T follicular helper cell (primary cell): ENCODE measurements around the gene MRM3.
"Not testable (repeated sequence)": the region's sequence is repeated elsewhere in the genome, so short reads cannot be mapped to it uniquely, and the experiment has no call there.

Experiments used
- DNase-seq: peaks from one replicate; pipeline ENCODE4 v3.0.0-alpha.2; 2020; ENCODE audit warnings: low read depth

MRM3 gene

GRCh38 chr17:796609-797008 lies 14.5 kb downstream of the MRM3 start:
- no peak for DNase-seq

GRCh38 chr17:797236-797840 lies 15.2 kb downstream of the MRM3 start:
- DNase-seq, result no peak

- DNase-seq, result no peak
These were observed 16.1 kb downstream of the MRM3 start for GRCh38 chr17:798246-798645.

DNA sequence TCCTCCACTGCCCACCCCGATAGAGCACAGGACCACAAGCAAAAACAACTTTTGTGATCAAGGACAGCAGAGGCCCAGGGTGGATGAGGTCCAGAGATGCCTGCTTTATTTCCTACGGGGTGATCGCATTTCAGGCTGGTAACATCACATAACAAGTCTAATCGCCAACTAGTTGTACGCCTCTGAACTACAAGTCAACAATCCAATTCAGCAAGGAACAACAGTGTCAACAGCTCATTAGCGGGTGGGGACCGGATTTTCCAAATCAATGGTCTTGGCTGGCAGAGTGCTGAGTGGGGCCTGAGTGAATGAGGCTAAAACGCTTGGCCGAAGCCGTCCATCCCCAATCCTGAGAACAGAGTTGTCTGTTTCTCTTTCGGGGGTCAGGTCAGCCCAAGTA lies 17.1 kb downstream of the MRM3 start:
- DNase-seq, result no peak

DNA sequence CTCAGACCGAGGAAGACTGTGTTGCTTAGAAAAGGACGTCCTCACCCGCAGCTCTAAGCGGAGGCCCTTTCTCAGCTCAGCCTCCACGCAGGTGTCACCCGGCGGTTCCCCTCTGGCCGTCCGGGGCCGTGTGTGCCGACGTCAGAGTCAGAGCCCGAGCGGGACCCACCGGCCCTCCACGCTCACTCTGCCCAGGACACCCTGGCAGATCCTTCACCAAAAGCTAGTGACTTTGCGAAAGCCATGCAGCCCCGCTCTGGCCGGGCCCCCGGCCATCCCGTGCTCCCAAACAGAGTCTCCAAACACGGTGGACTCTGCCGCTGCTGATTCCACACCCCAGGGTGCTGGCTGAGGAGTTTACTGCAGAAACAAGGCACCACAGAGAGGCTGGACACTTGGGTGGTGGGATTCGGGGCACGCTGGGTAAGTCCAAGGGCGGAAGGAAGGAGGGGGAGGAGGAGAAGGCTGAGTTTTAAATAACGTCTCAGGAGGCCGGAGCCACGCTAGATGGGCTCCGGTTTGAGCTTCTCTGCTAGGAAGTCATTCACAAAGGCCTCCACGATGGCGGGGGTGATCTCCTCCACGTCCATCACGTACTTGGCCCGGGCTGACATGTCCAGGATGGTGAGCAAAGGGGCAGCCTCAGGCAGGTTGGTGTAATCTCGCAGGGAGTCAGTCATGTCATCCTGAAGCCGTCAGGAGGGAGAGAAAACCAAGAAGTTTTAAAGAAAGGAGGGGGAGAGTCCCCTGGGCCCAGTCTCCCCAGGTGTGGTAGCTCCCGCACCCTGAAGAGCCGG lies 18.5 kb downstream of the MRM3 start:
- no peak for DNase-seq

DNA sequence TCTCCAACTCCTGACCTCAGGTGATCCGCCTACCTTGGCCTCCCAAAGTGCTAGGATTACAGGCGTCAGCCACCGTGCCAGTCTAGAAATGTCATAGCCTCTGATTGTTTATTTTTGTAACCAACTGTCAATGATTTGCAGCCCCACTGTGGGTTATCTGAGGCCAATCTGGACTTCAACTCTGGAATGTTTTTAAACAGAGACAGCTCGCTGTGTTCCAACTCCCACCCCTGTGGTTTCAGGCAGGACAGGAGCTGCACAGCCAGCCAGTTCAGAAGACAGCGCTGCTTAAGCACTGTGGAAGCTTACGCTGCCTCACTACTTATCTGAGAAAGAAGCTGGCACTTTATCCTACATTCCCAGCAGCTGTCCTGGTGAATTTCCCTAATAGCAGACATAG lies 19.5 kb downstream of the MRM3 start:
- no peak for DNase-seq

DNA sequence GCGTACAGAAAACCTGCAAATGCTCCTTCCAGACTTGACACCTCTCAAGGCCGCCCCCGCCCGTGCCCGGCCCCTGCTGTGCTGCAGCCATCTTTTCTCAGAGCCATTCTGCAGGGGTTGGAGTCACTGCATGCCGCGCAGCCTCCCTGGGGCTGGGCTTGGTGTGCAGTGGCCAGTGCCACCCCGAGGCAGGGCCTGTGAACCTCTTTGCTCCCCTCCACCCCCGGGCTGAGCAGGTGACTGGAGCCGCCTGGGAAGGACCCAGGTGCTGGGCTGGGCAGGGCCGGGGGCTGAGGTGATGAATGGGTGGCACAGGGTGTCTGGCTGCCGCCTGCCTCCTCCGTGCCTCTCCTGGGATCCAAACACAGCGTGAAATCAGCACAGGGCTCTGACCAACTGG lies 20.3 kb downstream of the MRM3 start:
- no peak for DNase-seq

DNA sequence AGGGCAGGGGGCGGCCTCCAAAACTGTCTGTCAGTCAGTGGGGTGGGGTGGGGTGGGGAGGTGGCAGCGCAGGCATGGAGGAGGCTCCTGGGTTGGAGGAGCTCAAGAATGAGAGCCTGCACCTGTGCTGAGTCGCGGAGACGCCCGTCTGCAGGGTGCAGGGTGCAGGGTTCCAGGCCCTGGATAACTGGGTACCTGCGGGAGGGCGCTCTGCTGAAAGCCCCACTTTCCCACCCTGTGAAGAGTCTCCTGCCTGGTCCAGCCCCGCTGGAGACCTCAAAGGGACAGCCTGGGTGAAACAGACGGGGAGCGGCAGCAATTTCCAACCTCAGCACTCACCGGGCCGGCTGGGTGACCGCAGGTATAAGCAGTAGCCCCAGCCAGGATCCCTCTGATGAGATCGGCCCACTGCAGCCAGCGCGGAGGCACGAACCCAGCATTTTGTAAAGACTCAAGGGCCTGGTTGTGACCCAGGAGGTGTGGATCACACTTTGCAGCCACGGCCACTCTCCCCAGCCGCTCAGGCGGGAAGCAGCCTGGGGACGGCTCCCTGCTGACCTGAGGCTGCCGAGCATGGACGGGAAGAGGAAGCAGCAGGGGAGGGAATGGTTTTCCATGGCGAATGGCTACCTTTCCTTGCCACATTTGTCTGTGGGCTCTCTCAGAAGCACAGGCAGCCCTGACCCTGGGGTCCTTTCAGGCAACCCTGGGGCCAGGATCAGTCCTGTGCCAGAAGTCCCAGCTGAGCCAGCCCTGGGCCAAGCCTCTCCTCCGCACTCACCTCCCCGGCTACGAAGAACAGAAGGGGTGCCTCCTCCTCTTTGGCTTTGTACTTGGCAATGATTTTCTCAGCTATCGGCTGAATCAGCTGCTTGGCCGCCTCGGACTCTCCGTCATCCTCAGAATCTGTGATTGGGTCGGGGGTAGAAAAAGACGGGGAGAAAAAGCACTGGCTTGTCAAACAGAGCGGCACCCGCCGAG lies 21.0 kb downstream of the MRM3 start:
- DNase-seq, result no peak

DNA sequence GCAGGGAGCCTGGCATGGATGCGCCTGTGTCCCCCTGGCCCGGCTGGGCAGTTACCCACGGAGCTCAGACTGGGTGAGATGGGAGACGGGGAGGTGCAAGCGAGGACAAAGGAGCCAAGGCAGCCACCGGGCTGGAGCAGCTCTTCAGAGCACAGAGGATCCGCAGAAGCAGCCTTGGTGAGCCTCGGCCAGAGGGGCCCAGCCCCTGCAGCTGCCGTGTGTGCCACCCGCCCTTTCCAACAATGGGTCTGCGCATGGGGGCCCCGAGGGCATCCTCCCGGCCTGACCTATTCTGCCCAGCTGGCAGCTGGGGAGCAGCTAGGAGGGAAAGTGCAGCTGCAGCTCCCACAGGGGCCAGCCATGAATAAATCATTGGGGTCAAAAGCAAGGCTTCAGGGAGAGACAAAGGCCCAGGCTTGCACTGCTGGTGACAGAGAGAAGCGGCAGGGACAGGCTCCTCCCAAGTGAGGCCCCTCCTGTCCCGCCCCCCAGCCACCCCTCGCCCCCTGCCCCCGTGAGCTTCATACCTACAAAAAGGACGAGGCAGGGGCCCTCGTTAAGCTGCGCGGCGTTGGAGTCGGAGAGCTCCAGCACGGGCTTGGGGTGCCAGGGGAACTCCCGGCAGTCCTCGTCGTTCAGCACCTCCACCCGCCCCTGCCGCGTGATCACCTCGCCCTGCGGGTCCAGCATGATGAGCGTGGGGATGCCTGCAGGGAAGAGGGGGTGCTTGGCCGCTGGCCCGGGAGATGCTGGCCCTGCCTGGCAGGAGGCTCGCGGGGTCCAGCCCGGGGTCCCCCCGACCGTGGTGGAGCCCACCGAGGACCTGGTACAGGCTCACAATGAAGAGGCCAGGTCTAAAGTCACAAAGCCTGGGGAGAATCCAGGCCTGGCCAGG lies 22.6 kb downstream of the MRM3 start:
- DNase-seq, result no peak

- not testable (repeated sequence) for DNase-seq
These were observed 23.7 kb downstream of the MRM3 start for GRCh38 chr17:805886-806285.

- no peak for DNase-seq
These were observed 24.2 kb downstream of the MRM3 start for GRCh38 chr17:806346-806745.

DNA sequence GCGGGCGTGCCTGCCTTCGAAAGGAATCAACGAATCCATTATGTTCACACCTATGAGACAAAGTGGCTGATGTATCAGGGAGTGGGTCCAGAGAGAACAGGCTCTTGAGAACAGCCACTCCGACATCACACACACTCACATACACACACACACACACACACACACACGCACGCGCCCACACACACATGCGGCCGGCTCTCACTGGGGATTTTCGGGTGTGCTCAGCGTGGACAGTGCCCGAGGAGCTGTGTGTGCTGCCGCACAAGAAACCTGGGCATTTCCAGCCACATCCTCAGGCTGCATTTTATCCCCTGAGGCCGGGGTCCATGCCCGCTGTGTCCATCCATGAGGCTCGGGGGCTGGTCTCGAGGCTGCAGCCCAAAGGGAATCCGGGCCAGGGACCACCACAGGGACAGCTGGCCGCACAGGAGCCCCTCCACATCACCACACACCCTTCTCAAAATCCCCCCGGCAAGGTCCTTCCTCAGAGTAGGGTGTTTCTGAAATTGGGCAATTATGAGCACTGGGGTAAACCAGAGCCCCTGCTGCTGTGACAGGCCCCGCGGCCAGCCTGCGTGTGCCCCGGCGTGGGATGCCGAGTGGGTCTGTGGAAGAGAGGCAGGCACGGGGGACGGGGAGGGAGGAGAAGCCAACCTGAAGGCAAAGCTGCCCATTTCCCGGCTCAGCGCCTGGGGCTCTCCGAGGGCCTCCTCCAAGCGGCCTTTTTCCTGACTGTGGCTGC lies 24.8 kb downstream of the MRM3 start:
- DNase-seq, result no peak

- DNase-seq, result no peak
These were observed 25.6 kb downstream of the MRM3 start for GRCh38 chr17:807523-808294.

DNA sequence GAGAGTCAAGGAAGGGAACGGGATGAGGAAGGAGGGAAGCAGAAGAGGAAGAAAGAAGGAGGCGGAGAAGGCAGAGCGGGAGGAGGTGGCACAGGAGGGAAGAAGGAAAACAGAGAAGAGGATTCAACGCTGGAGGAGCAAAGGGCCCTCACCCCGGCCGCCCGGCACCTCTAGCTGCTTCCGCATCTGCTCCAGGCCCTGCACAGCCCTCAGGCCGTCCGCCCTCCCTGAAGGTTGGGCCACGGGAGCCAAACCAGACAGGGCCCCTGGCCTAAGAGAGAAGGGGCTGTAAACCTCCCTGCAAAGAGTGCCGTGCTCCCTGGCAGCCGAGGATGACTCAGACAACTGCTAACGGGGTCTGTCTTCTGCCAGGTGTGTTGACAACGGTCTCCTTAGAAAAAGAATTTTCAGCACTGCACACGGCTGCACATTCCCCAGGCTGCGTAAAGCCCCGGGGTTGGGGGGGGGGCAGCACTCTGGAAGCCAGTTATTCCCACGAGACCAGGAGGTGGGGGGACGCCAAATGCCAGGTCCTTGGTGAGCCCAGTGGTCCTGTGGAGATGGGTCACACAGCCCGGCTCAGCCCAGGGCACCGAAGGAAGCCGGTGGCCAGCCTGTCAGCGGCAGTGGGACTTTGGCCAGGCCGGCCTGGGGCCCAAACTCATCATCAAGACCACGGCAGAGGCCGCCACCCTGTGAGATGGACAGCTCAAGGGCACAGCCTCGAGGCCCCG lies 29.1 kb downstream of the MRM3 start:
- no peak for DNase-seq

GRCh38 chr17:812638-813204 lies 30.6 kb downstream of the MRM3 start:
- no peak for DNase-seq

DNA sequence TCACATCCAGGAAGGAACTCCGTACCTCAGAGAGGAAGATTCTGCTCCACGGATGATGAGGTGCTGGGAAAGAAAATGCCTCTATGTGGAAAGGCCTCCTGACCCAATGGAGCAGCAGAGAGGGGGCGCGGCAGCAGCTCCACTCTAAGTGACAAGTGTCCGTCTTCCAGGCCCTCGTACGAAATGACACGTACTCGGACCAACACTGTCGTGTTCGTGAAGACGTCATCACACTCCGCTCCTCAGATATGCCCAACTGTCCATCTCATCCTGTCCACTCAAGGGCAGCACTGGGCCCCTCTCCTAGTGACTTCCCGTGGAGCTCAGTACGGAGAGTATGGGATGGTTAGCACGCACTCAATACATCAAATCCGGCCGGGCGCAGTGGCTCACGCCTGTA lies 32.2 kb downstream of the MRM3 start:
- DNase-seq, result no peak

DNA sequence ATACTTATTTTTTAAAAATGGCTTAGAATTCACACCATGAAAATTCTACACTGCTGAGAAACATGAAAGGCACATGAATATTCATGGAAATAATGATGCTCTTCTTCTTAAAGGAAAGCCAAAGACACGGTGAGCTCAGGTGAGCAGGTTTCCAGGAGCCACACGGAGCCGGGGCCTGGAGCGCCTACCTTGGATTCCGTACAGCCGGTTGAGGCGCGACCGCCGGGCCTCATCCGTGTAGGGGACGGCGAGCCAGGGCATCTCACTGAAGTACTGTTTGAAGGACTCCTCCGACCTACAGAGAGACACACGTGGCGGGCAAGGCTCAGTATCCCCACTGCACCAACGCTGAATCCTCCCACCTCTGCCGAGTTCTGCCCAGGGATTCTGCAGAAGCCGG lies 37.1 kb downstream of the MRM3 start:
- DNase-seq, result no peak

DNA sequence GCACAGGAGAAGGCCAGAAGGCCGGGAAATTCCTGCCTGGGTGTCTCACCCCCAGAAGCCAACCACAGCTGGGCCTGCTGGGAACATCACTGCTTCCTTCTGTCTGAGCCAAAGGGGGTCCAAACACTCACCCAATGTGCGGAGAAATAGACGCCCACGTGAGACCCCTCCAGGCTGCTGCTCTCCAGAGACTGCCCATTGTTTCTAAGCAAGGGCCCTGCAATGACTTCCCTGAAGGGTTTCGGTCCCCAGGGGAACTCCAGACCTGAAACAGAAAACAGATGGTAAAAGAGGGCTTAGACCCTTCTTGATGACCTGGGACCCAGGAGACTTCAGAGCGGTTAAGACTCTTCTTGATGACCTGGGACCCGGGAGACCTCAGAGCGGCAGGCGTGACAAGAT lies 41.3 kb downstream of the MRM3 start:
- no peak for DNase-seq

DNA sequence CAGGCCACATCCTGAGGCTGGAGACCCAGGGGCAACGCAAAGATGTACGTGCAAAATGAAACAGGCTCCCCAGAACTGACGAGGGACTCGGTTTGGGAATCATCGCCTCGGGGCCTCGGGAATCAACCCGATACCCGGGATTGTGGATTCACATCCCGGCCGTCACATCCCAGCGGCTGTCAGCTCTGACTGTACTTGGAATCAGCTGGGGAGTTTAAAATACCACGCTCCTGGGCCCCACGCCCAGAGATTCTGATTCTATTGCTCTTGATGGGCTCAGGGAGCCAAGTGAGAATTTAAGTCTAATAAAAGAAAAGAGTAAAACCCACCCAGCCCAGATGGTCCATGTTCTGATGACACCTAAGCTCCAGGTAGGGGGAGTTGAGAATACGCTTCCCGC lies 42.2 kb downstream of the MRM3 start:
- DNase-seq, result no peak
